ENCODE data around the gene ACACA. TPM values are rescaled to one million over a fixed set of nuclear protein-coding genes. Genes with fewer than 3 reads are reported as not detected.

ACACA gene
- total and polyA plus RNA-seq, 9 of the 15 experiments (the other 6 are each of a cell fraction or from before 2014, with no cell fraction given): 35.9 to 135 (median 88.4) TPM

DNA sequence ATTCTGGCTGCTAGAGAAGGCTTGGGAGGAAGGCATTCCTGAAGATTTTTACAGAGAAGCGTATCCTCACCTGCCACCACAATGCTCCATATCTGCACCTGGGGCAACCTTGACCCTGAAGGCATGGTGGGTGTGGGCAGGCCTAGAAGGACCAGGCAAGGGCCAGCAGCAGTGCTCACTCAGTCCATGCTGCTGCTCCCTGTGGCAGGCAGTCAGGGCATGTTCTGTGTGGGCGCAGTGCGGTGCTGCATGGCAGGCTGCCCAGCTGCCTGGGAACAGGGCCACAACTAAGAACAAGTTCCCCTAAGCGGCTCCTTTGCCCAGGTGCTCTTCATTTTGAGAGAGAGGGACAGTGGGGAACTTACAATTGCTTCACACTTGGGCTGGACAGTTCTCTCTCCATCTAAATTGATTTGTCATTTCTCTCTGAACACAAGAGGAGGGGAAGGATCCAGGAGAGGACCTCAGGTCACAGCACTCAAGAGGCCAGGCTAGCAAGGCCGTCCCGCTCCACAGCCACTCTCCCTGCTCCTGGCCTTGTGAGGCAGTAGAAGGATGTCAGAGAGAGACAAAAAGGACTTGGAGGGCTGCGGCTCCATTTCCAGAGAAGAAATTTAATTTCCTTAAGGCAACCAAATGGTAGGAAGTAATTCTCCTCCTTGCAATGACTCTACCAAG lies 299.1 kb downstream of the ACACA start (continued):
- TF ChIP-seq, protein P1, sequence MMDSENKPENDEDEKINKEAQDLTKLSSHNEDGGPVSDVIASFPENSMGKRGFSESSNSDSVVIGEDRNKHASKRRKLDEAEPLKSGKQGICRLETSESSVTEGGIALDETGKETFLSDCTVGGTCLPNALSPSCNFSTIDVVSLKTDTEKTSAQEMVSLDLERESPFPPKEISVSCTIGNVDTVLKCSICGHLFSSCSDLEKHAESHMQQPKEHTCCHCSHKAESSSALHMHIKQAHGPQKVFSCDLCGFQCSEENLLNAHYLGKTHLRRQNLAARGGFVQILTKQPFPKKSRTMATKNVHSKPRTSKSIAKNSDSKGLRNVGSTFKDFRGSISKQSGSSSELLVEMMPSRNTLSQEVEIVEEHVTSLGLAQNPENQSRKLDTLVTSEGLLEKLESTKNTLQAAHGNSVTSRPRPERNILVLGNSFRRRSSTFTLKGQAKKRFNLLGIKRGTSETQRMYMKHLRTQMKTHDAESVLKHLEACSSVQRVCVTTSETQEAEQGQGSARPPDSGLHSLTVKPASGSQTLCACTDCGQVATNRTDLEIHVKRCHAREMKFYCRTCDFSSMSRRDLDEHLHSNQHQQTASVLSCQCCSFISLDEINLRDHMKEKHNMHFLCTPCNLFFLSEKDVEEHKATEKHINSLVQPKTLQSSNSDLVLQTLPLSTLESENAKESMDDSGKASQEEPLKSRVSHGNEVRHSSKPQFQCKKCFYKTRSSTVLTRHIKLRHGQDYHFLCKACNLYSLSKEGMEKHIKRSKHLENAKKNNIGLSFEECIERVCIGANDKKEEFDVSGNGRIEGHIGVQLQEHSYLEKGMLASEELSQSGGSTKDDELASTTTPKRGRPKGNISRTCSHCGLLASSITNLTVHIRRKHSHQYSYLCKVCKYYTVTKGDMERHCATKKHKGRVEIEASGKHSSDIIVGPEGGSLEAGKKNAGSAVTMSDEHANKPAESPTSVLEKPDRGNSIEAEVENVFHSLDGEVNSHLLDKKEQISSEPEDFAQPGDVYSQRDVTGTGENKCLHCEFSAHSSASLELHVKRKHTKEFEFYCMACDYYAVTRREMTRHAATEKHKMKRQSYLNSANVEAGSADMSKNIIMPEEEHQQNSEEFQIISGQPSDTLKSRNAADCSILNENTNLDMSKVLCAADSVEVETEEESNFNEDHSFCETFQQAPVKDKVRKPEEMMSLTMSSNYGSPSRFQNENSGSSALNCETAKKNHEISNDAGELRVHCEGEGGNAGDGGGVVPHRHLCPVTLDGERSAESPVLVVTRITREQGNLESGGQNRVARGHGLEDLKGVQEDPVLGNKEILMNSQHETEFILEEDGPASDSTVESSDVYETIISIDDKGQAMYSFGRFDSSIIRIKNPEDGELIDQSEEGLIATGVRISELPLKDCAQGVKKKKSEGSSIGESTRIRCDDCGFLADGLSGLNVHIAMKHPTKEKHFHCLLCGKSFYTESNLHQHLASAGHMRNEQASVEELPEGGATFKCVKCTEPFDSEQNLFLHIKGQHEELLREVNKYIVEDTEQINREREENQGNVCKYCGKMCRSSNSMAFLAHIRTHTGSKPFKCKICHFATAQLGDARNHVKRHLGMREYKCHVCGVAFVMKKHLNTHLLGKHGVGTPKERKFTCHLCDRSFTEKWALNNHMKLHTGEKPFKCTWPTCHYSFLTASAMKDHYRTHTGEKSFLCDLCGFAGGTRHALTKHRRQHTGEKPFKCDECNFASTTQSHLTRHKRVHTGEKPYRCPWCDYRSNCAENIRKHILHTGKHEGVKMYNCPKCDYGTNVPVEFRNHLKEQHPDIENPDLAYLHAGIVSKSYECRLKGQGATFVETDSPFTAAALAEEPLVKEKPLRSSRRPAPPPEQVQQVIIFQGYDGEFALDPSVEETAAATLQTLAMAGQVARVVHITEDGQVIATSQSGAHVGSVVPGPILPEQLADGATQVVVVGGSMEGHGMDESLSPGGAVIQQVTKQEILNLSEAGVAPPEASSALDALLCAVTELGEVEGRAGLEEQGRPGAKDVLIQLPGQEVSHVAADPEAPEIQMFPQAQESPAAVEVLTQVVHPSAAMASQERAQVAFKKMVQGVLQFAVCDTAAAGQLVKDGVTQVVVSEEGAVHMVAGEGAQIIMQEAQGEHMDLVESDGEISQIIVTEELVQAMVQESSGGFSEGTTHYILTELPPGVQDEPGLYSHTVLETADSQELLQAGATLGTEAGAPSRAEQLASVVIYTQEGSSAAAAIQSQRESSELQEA (IDR thresholded peaks at IDR 0.05; ENCODE audit: low read depth): no peak
- TF ChIP-seq, protein P2, sequence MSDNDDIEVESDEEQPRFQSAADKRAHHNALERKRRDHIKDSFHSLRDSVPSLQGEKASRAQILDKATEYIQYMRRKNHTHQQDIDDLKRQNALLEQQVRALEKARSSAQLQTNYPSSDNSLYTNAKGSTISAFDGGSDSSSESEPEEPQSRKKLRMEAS (CRISPR knock-in tag; IDR thresholded peaks at IDR 0.05): no peak
- TF ChIP-seq ZSCAN32 (CRISPR knock-in tag; IDR thresholded peaks at IDR 0.05): no peak
- no peak for TF ChIP-seq MCM3 (IDR thresholded peaks at IDR 0.05)
- TF ChIP-seq KAT7 (CRISPR knock-in tag; IDR thresholded peaks at IDR 0.05; ENCODE audit: borderline replicate concordance): no peak

Data from K562 (cell line).